ENCODE data around the gene R3HDM4.

Gene R3HDM4

GRCh38 chr19:917323-918151, 4.5 kb upstream of the R3HDM4 start, which contains the start of gene KISS1R:
TSS of gene KISS1R (plus strand) at chr19:917333. CDS start at chr19:917503, 170 bp downstream.
- no peak for DNase-seq (ENCODE audit: extremely low read depth in 1 of 2, low read depth in 1 of 2)

GRCh38 chr19:916645-917322, 3.8 kb upstream of the R3HDM4 start:
- no peak for DNase-seq (ENCODE audit: extremely low read depth in 1 of 2, low read depth in 1 of 2)

DNA sequence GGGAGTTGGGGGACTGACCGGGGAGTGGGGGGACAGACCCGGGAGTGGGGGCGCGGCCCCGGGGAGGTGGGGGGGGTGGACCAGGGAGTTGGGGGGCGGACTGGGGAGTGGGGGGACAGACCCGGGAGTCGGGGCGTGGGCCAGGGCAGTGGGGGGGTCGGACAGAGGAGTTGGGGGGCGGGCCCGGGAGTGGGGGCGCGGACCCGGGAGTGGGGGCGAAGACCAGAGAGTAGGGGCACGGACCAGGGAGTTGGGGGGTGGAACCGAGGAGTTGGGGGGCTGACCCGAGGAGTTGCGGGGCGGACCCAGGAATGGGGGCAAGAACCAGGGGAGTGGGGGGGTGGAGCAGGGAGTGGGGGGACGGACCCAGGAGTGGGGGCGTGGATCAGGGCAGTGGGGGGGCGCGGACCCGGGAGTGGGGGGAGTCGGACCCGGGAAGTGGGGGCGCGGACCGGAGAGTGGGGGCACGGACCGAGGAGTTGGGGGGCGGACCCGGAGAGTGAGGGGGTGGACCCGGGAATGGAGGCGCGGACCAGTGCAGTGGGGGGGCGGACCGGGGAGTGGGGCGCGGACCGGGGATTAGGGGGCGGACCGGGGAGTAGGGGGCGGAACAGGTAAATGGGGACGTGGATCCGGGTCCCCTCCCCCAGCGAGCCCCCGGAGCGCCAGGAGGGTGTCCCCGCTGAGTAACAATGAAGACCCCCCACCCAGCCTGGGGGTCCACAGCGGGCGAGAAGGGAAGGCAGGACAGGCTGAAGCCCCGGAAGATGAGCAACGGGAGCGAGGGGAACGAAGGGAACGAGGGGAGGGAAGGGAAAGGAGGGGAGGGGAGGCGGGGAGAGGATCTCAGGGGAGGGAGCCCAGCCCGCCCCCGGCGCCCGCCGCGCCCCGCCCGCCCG, 589 bp downstream of the R3HDM4 start:
- DNase-seq (ENCODE audit: extremely low read depth in 1 of 2, low read depth in 1 of 2), result no peak

GRCh38 chr19:911197-912033, 1.6 kb downstream of the R3HDM4 start:
- no peak for DNase-seq (ENCODE audit: extremely low read depth in 1 of 2, low read depth in 1 of 2)

DNA sequence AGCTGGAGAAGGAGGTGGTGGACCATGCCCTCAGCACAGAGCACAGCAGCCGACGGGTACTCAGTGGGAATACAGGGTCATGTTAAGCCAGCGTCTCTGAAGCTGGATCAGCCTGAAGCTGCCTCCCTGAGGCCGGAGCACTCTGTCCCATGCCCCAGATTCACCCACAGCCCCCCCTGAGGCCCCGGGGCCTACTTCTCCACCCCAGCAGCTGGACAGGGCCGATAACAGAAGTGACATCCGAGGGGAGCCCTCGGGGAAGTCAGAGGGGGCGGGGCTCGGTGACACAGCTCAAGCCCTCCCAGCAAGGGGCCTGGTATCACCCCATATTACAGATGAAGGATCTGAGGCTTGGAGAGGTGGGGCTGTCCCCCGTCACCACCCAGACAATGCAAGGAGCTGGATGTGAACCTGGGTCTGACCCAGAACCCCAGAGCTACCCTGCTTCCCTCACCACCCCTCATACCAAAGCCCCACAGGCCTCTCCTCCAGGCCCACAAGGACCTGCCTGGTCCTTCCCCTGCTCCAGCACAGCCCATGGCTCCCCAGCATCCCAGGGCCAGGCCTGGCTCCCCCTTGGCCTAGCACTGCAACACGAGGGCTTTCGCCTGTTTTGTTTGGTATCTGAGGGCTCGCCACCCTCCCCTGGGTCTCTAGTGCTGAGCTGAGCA, 5.7 kb downstream of the R3HDM4 start:
- no peak for DNase-seq (ENCODE audit: extremely low read depth in 1 of 2, low read depth in 1 of 2)

- DNase-seq (ENCODE audit: extremely low read depth in 1 of 2, low read depth in 1 of 2), result no peak
These were observed 6.5 kb downstream of the R3HDM4 start for GRCh38 chr19:906480-906879.

GRCh38 chr19:904545-904944, 8.5 kb downstream of the R3HDM4 start:
- DNase-seq (ENCODE audit: extremely low read depth in 1 of 2, low read depth in 1 of 2), result no peak

- DNase-seq (ENCODE audit: extremely low read depth in 1 of 2, low read depth in 1 of 2), result no peak
These were observed 9.7 kb downstream of the R3HDM4 start for GRCh38 chr19:903266-903797.

- no peak for DNase-seq (ENCODE audit: extremely low read depth in 1 of 2, low read depth in 1 of 2)
These were observed 10.4 kb downstream of the R3HDM4 start for GRCh38 chr19:902446-903226.

- no peak for DNase-seq (ENCODE audit: extremely low read depth in 1 of 2, low read depth in 1 of 2)
These were observed 11.0 kb downstream of the R3HDM4 start for GRCh38 chr19:902093-902370.

DNA sequence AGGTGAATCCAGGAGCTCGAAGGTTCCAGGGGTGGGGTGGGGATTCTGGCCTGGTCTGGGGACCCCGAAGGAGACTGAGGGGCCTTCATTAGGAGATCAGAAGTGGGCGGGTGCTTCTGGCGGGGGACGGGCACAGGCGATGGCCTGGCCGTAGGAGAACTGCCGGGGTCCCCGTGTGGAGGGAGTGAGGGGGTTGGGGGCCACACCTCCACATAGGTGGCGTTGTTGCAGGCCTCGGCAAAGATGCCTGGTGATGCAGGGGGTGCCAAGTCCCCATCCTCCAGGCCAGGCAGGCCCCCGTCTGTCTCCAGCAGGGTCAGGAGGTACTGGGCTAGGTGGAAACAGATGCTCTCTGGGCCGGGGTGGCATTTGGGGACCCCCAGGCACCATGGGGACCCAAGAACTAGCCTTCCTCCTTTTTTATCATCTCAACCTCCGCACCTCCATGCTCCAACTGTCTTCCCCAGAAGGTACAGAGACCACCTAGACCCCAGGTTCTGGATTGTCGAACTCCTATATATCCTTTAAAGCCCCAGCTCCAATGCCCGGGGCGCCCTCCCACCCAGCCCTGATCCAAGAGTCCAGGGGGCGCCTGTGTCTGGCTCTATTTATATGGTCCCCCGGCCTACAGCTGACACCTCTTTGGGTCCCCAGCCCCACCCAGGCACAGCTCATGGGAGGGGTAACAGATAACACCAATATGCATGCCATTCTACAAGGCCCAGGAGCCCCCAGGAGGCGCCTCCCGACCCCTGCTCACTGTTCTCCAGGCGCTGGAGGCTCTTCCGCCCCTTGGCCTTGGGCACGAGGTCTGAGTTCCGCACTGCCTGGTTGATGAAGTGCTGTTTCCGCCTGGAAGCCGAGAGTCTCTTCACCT, 11.6 kb downstream of the R3HDM4 start:
- DNase-seq (ENCODE audit: extremely low read depth in 1 of 2, low read depth in 1 of 2), result no peak

GRCh38 chr19:900302-901111, 12.5 kb downstream of the R3HDM4 start:
- no peak for DNase-seq (ENCODE audit: extremely low read depth in 1 of 2, low read depth in 1 of 2)

- no peak for DNase-seq (ENCODE audit: extremely low read depth in 1 of 2, low read depth in 1 of 2)
These were observed 13.0 kb downstream of the R3HDM4 start for GRCh38 chr19:900043-900301.

DNA sequence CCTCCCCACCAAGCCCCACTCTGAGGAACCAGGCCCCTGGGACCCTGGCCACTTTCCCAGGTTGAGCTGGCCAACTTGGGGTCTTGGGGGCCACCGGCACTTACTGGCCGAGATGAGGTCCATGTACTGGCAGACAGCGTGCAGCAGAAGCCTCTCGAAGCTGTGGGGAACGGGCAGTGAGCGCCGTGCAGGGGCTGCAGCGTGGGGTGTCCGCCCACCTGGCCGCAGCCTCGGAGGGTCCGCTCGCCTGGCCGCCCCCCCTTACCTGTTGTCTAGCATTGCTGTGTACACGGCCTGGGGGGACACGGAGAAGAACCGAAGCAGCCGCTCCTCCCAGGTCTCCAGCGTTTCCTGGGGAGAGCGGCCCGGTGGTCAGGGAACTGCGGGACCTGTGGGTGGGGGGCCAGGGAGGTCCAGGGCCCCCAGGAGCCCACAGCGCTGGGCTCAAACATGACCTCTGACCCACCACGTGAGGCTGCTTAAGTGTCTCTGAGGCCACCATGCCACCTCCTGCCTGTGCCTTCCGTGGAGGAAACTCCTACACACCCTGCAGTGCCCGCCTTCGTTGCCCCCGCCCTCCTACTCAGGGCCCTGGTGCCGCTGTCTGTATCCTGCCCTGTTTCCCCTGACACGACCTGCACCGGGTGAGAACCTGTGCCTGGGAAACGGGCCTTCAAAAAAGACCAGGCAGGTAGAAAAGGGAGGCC, 13.5 kb downstream of the R3HDM4 start:
- DNase-seq (ENCODE audit: extremely low read depth in 1 of 2, low read depth in 1 of 2), result no peak

DNA sequence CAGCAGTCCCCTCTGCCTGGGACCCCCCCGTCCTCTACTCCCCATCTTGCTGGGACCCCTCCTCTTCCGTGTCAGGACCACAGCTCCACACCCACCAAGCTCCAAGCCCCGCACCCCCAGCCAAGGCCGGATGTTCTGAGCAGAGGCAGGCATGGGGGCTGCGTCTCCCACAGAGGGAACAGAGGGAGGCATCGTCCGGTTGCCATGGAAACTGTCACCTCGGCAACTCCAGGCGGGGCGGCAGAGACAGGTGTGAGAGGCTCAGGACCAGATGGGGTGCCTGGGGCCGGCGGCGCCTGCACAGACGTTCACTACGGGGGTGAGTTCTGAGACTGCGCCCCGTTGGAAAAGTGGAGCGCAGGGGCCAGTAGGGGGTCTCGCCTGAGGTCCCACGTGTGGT, 14.4 kb downstream of the R3HDM4 start:
- DNase-seq (ENCODE audit: extremely low read depth in 1 of 2, low read depth in 1 of 2), result no peak

DNA sequence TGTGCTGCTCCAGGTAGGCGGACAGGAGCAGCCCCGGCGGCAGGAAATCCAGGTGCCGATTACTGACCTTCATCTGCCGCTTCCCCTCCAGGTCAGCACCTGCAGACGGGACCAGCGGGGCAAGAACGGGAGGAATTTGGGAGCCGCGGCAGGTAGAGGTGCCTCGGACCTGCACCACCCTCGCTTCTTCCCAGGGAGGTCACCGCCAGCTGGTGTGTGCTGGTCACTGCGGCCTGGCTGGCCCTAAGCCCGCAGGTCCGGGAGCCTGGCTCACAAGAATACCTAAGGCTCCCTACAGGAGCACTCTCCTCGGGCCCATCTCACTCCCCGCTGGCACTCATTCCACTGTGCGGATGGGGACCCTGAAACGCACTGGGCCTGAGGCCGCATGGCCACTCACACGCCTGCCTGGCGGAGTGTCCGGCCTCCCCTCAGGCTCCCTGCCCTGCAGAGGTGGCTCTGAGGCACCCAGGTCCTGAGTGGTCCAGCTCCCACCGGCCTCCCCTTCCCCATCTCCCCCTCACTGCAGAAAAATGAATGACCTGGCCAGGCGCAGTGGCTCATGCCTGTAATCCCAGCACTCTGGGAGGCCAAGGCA, 15.5 kb downstream of the R3HDM4 start:
- no peak for DNase-seq (ENCODE audit: extremely low read depth in 1 of 2, low read depth in 1 of 2)

DNA sequence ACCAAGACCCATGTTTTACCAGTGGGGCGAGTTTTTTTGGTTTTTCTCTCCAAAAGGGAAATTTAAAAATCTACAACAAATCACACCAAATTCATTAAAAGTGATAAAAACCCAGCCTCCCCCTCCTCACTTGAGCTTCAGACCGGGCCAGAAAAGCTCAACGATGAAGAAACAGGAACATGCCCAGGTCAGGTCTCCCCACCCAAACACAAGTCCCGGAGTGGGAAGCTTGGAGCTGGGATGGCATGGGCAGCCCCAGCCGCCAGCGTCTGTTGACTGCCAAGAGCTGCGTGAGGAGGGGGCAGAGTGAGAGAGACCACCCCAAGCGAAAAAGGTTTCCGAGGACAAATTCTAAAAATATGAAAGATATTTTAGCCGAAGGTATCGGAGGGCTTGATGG, 16.0 kb downstream of the R3HDM4 start:
- DNase-seq (ENCODE audit: extremely low read depth in 1 of 2, low read depth in 1 of 2), result no peak

Measured in stimulated activated CD8-positive, alpha-beta memory T cell treated with anti-CD3 and anti-CD28 coated beads, Interleukin-7, amount 100 ng/mL, for 48 hours (primary cell).